Anterior cingulate cortex (tissue), 58 donors: ENCODE measurements around the gene WWC2.

ENCODE experiments used
- DNase-seq, 58 donors: peaks; one replicate each; lab custom pipeline; 2025; lab: John Stamatoyannopoulos, UW

WWC2 gene

DNA sequence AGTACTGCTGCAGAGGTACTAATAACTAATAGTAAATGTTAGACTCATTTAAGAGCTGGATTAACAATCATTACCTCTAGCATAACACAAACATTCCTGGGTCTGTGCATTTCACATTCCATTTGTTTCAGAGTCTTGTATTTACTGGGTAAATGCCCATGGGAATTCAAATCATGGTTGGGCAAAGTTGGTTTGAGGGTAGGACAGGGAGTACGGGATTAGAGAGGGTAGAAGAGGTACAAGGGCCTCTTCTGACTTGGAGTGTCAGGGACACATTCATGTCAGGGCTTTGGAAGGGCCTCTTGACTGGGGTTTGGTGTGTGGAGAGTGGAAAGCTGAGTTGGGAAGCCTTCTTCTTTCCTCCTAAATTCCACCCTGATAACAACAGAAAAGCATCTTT is 65.9 kb downstream of the WWC2 start:
- no peak for DNase-seq

DNA sequence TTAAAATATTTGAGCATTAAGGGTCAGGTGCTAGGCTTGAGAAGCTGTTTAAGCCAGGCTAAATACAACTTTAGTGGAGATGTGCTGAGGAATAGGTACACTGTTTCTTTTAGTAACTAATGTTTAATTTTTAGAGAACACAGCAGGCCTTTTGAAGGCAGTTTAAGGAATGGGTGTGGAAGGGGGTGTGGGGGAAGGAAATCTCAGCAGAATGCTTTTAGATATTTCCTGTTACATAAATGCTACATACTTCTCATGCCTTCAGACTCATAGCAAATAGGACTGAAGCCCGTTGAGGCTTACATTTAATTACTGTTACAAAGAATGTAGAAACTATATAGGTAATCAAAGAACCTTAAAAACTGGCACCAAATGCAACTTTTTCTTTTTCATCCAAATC is 66.3 kb downstream of the WWC2 start:
- no peak for DNase-seq

DNA sequence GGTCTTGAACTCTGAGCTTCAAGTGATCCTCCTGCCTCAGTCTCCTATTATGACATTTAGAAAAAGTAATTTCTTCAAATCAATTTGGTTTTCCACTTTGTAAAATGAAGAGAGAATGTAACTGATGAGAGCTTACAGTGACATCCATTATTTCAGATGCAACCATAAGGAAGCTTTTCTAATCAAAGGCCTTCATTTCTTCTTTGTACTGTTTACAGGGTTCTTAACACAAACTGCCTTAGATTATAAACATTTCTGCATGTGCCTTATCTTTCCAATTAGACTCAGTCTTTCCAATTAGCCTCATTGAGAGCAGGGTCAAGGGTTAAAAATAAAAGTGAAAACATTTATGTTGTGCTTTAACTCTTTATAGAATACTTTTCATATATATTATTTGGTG is 71.8 kb downstream of the WWC2 start:
- no peak for DNase-seq

GRCh38 chr4:183171484-183172267 is 72.6 kb downstream of the WWC2 start:
- no peak for DNase-seq

GRCh38 chr4:183172881-183173280 is 73.8 kb downstream of the WWC2 start:
- no peak for DNase-seq

DNA sequence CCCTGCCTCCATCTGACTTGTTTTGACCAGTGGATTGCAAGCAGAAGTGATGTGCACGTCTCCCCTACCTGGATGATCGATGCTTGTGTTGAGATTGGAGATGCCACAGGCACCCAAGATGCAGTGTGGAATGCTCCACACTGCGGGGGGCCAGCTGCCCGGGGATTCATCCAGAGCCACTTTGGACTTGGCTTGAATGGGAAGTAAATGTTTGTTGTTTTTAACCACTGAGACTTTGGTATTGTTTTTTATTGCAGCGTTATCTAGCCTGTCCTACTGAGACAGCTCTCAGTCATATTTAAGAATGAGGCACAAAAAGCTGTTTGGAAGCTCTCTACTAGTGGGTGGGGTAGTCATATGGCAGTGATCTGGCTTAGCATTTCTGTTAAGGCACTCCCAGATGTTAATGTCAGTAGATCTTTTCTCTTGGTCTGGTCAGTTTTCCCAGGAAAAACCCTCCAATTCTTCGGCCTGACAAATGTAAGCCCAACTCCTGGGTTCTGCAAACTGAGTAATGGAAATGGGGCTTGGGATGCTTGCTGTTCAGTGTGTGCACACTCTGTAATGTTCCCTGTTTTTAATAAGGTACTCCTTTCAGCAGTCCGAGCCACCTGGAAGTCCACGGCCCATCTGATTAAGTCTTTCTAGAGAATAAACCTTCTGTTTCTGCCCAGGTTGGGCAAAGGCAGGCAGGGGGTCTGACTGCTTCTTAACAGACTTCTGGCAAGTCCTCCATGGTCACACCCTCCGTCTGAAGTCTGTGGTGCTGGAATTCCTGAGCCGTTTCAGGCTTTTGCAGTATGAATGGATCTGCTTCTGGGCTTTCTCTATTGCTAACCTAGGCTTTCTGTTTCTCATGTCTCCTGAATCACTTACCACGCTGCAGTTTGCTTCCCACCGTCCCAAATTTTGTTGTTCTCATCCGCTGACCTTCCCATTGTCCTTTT is 74.8 kb downstream of the WWC2 start:
- no peak for DNase-seq

DNA sequence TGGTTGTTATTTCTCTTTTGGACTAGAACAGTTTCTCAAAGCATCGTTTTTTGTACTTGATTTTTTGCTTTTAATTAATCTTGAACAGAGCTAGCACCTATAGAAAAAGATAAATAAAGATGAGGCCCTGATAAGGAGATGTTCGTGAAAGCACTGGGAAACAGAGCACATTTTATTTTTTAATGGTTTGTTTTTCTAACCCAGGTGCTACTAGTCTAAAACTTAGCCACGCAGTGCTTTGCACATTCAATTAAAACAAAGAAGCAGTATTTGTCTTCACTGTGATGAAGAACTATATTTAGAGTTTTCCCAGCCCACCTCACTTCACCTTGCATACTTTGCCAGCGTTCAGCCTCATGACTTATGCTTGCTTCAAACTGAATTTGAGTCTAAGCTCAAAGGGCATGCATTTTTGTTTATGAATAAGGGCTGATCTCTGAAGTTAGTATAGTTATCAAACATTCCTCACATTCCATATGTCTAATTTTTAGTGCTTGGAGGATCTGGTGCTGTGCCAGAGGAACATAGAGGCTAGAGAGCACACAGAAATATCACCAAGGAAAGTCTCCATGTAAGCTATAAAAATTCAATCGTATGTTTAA is 76.7 kb downstream of the WWC2 start:
- no peak for DNase-seq

- no peak for DNase-seq
Measured at GRCh38 chr4:183177001-183177400, 77.9 kb downstream of the WWC2 start.

GRCh38 chr4:183178201-183178600 is 79.1 kb downstream of the WWC2 start:
- DNase-seq: no peak

DNA sequence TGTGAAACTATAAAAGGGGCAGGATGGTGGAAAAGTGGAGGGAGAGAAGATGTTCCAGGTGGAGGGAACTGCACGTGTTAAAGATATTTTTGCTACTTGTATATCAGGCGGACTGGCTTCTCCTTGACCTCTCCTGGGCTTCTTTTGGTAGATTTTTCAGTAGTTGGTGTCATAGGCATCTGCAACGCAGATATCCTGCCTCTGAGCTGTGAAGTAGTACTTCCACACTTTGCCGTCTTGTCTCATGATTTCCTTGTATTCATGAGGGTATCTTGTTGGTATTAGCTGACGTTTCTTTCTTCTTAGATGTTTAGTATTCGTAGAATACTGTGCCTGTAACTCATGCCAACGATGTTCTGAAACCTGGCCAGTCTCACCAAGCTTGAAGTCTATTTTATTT is 81.0 kb downstream of the WWC2 start:
- DNase-seq: no peak

GRCh38 chr4:183180621-183181020 is 81.6 kb downstream of the WWC2 start:
- no peak for DNase-seq

GRCh38 chr4:183181081-183181480 is 82.0 kb downstream of the WWC2 start:
- DNase-seq: no peak

- DNase-seq: no peak
Measured at GRCh38 chr4:183182873-183183725, 84.0 kb downstream of the WWC2 start.

DNA sequence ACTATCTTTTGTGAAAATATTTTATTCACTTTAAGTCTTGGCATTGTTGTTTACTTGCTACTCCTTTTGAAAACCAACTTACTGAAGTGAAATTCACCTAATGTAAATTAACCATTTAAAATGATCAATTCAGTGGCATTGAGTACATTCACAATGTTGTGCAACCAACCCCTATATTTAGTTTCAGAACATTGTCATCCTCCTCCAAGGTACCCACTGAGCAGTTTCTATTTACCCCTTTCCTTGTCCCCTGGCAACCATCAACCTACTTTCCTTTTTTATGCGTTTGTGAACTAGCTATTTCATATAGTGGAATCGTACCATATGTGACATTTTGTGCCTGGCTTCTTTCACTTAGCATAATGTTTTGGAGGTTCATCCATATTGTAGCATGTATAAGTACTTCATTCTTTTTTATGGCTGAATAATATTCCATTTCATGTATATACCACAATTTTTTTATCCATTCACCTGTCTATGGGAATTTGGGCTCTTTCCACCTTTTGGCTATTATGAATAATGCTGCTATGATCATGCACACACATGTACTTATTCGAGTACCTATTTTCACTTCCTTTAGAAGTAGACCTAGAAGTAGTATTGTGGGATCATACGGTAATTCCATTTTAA is 85.0 kb downstream of the WWC2 start:
- DNase-seq: no peak

DNA sequence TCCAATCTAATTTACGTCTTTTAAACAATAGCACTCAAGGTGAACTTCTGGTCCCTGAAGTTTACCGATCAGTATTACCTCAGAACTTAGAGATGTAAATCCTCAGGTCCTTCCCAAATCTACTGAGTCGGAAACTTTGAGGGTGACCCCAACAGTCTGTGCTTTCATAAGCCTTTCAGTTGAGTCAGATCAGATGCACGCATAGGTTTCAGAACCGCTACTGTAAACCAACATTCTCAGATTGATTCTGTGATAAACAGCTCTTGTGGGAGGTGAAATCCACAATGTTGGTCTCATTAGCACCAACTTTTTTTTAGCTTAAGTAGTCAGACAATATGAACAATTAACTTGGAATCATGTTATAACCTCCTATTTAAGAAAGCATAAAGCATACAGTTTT is 86.0 kb downstream of the WWC2 start:
- DNase-seq: no peak

- no peak for DNase-seq
Measured at GRCh38 chr4:183185559-183185958, 86.5 kb downstream of the WWC2 start.

GRCh38 chr4:183186813-183187212 is 87.8 kb downstream of the WWC2 start:
- no peak for DNase-seq

- no peak for DNase-seq
Measured at GRCh38 chr4:183190900-183191527, 92.0 kb downstream of the WWC2 start.

GRCh38 chr4:183191630-183192029 is 92.6 kb downstream of the WWC2 start:
- no peak for DNase-seq
